ENCODE results near the gene TRIM6.
"Not testable (repeated sequence)": the region's sequence is repeated elsewhere in the genome, so short reads cannot be mapped to it uniquely, and the experiment has no call there.

TRIM6 gene

GRCh38 chr11:5605849-5606248 lies 9.4 kb downstream of the TRIM6 start:
- no peak for DNase-seq

GRCh38 chr11:5608808-5609207 lies 12.4 kb downstream of the TRIM6 start:
- DNase-seq, result no peak

- DNase-seq, result no peak
These were observed 14.0 kb downstream of the TRIM6 start for GRCh38 chr11:5610446-5610845.

GRCh38 chr11:5611627-5612026 lies 15.2 kb downstream of the TRIM6 start:
- DNase-seq, result no peak

GRCh38 chr11:5618807-5619206 lies 22.4 kb downstream of the TRIM6 start:
- DNase-seq, result no peak

- no peak for DNase-seq
These were observed 24.4 kb downstream of the TRIM6 start for GRCh38 chr11:5620651-5621521.

GRCh38 chr11:5621580-5621979 lies 25.1 kb downstream of the TRIM6 start:
- DNase-seq, result no peak

- DNase-seq, result no peak
These were observed 26.4 kb downstream of the TRIM6 start for GRCh38 chr11:5622802-5623201.

- DNase-seq, result no peak
These were observed 28.2 kb downstream of the TRIM6 start, which contains the start of gene TRIM34 for GRCh38 chr11:5624489-5625279. Gene TRIM34, plus strand, starts transcription at chr11:5625001. Its CDS starts 7,331 bp downstream, at chr11:5632332.

GRCh38 chr11:5625281-5625680 lies 28.8 kb downstream of the TRIM6 start:
- no peak for DNase-seq

GRCh38 chr11:5626196-5626595 lies 29.8 kb downstream of the TRIM6 start:
- no peak for DNase-seq

GRCh38 chr11:5631417-5631816 lies 35.0 kb downstream of the TRIM6 start:
- no peak for DNase-seq

- no peak for DNase-seq
These were observed 35.7 kb downstream of the TRIM6 start for GRCh38 chr11:5631969-5632635.

GRCh38 chr11:5639953-5640352 lies 43.5 kb downstream of the TRIM6 start:
- DNase-seq, result no peak

- DNase-seq, result no peak
These were observed 47.1 kb downstream of the TRIM6 start for GRCh38 chr11:5643585-5643984.

GRCh38 chr11:5646139-5646538 lies 49.7 kb downstream of the TRIM6 start:
- DNase-seq, result no peak

GRCh38 chr11:5655474-5655873 lies 59.0 kb downstream of the TRIM6 start:
- DNase-seq, result no peak

GRCh38 chr11:5656956-5657355 lies 60.5 kb downstream of the TRIM6 start:
- DNase-seq, result not testable (repeated sequence)

- DNase-seq, result no peak
These were observed 61.9 kb downstream of the TRIM6 start for GRCh38 chr11:5658318-5658717.
